ENCODE data around the gene ST6GALNAC3.

Gene ST6GALNAC3

DNA sequence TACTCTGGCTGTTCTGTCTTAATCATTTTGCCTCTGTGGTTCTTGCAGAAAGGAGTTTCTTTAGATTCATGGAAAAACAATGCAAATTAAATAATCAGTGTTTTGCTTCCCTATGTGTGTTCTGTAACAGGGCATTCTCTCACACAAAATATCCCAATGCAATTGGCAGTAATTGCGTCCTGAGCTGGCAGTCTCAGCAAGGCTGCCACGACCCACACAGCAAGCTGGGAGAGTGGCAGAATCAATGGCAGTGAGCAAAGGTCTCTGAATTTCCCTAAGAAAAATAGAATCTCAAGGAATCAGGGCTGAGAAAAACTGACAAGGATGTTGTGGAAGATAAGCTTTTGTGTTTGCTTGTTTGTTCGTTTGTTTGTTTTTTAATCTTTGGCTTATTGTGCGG is 594.6 kb downstream of the ST6GALNAC3 start:
- in situ Hi-C loops (cut with HindIII; ENCODE audit: low sequenced_read_pairs), result no loop called here

- in situ Hi-C loops (cut with HindIII; ENCODE audit: low sequenced_read_pairs), result no loop called here
Observed at GRCh38 chr1:76669624-76670315, 595.2 kb downstream of the ST6GALNAC3 start.

- in situ Hi-C loops (cut with HindIII; ENCODE audit: low sequenced_read_pairs), result no loop called here
Observed at GRCh38 chr1:76674689-76675210, 600.2 kb downstream of the ST6GALNAC3 start.

DNA sequence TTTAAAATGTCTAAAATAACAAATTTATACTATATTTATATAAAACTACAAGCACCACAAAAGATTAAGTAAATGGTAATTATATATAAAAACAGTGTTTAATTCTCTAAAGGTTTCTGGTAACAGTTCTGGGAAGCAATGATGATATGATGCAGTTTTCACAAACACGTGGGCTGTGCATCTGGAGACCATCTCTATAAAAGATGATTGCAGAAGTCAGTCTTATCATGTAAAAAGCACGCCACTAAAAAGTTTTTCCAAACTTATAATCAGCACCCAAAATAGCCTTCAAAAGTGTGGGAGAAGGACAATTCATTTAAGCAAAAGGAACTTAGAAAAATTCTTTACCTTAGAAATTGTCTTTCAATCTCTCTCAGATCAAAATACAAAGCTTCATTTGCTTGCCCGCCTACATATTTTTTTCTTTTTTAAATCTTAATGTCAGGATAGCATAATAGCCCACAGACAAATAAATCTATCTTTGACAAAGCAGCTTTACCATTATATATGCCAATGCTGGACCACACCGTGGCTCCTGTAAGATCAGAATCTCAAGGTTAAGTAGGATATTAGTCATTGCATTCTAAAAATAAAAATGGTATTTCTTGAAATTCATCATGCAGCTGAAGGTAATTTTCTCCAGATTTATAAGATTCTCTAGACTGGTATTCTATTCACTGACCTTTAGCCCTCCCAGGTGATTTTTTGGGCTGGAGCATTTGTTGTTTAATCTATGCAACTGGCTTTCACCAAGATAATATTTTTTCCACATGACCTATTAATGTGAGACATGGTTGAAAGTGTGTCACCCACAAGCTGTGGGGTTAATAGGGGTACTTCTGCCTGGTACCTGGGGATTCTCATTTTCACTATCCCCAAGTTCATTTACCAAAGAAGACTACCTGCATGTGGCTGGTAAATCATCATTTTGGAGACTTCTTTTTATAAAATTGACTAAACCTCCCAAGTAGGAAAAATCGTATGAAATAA is 603.2 kb downstream of the ST6GALNAC3 start:
- in situ Hi-C loops (cut with HindIII; ENCODE audit: low sequenced_read_pairs), result no loop called here

GRCh38 chr1:76679534-76680152 is 605.1 kb downstream of the ST6GALNAC3 start:
- in situ Hi-C loops (cut with HindIII; ENCODE audit: low sequenced_read_pairs), result no loop called here

DNA sequence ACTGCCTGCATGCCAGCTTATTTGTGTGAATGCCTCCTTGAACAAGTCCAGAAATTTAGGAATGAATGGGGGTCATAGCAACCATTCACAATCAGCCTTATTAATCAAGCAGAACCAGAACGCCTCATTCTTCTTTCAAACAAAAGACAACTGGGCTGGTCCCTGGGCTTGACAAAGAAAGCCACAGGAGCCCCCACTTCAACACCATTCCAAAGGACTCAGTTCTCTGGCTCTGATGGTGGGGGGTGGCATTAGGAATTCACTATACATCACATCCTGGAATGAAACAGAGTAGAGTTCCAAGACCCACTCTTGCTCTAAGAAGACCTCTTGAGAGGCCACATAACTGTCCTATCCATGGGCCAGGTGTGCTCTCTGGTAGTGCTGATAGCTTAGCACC is 606.1 kb downstream of the ST6GALNAC3 start:
- in situ Hi-C loops (cut with HindIII; ENCODE audit: low sequenced_read_pairs), result no loop called here

DNA sequence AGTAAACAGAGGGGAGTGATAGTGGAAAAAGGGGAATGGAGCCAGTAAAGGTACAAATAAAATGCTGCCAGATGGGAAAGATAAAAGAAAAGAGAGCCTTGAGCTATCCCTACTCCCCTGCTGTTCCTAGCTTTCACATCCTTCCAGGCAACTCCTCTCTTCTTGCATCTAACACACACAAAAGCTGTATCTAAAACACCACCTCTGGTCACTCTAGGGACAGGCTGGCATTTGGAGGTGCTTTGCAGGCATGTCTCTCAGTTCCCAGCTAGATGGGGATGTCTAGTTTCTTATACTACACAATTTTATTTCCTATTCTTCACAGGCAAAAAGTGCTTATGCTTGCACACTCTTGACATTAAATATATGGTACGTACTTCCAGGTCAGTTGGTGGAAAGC is 607.6 kb downstream of the ST6GALNAC3 start:
- in situ Hi-C loops (cut with HindIII; ENCODE audit: low sequenced_read_pairs), result no loop called here

Measured in endothelial cell of hepatic sinusoid (primary cell).